AG04449 (cell line): ENCODE data around the gene SHROOM1.
A peak's percentile ranks its signal among the peaks of the same experiment; 100 is the strongest.

Experiments
- CTCF ChIA-PET: fragments of 350-600 bp; formaldehyde crosslinking; extraction: SDS; loops from one replicate; lab custom pipeline; 2021; ENCODE audit warnings: antibody characterized with exemption; lab: Yijun Ruan, JAX
- POLR2A ChIA-PET: fragments of 400-600, 350-600 bp; formaldehyde crosslinking; extraction: SDS; loops from one replicate; lab custom pipeline; 2020; ENCODE audit warnings: antibody characterized with exemption, inconsistent platforms; lab: Yijun Ruan, JAX
- DNase-seq: peaks from one replicate; pipeline ENCODE4 v3.0.0-alpha.2; 2010; ENCODE audit warnings: low read depth, low spot score
- H3K4me3 ChIP-seq: 2 replicates; pipeline ENCODE4 v1.5.1; 2011; ENCODE audit warnings: low read depth, mild to moderate bottlenecking, control low read depth, low read length
- CTCF ChIP-seq: IDR thresholded peaks from one replicate; pipeline ENCODE4 v1.5.1; 2011; ENCODE audit warnings: mild to moderate bottlenecking, moderate library complexity, low read length, control low read depth, inconsistent platforms; ENCODE audit not compliant: insufficient read depth; ENCODE audit errors: missing control alignments

Gene SHROOM1

GRCh38 chr5:132777209-132778069 lies 53.0 kb downstream of the SHROOM1 start, which contains the start of gene SEPTIN8:
Gene SEPTIN8, minus strand, starts transcription at chr5:132777239. Its CDS starts 102 bp downstream, at chr5:132777137.
- no peak for TF ChIP-seq CTCF
- H3K4me3 ChIP-seq = peak within 1 kb of the TSS; percentile 72
- ChIA-PET CTCF (interaction anchor here (0.7 to 2.3 kb wide), 5 partner anchors 8 to 391 kb away, joined by 4 to 20 read pairs (median 5); no protein-coding TSS in a partner anchor), POLR2A (no interaction called here)
- no peak for DNase-seq

DNA sequence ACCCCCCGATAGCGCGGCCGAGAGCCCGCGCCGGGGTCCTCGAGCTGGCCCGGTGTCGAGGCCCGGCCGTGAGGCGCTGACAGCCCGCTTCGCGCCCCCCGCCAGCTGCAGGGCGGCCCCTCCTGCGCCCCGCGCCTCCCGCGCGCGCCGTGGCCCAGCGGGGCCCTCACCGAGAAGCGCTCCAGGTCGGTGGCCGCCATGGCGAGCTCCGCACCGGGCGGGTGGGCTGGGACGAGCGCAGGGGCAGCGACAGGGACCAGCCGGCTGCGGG lies 53.6 kb downstream of the SHROOM1 start:
- no peak for TF ChIP-seq CTCF
- no peak for DNase-seq
- ChIA-PET POLR2A (no interaction called here), CTCF (interaction anchor here (0.6 to 2.3 kb wide), 3 partner anchors 9 to 392 kb away, joined by 3 to 6 read pairs (median 3); partner anchors contain the start of gene SHROOM1)
- H3K4me3 ChIP-seq = peak overlapping the region; percentile 72

DNA sequence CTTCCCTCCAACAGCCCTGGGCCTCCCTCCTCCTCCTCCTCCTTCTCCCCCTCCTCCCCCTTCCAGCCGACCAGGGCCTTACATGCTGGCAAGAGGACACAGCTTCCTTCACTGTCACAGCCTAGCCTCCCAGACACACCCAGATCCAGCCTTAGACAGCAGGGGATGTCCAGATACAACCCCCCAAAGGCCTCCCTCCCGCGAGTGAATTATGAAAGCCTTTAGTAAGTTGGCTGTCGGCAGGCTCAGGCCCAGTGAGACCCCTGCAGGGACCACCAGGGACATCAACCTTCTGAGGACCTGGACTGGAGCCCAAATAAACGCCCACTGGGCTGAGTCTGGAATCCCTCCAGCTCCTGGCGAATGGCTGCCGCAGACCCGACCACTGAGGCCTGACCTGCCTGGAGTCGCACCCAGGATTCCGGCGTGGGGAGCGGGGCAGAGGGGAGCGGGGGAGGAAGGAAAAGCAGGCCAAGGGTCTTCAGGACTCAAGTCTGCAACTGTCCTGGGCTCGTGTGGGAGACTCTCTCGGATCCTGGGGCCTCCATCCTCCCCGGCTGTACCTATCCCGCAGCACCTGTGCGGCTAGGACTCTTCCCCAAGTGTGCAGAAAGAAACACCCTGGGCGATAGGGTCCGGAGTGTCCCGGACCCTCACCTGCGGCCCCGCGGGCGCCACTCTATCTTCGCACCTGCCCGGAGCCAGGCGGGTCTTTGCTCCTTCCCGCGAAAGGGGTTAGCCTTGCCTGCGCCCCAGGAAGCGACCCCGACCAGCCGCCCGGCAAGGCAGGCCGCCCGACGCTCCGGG lies 54.1 kb downstream of the SHROOM1 start:
- ChIA-PET POLR2A (interaction anchor here (0.6 kb wide), 1 partner anchor 29 kb away, joined by 3 read pairs; the partner anchor contains the start of gene CCNI2), CTCF (interaction anchor here (0.6 to 2.3 kb wide), 6 partner anchors 10 to 392 kb away, joined by 3 to 9 read pairs (median 4); partner anchors contain the start of gene SHROOM1)
- DNase-seq = no peak
- peak overlapping the region; percentile 72 for H3K4me3 ChIP-seq
- TF ChIP-seq CTCF = no peak

DNA sequence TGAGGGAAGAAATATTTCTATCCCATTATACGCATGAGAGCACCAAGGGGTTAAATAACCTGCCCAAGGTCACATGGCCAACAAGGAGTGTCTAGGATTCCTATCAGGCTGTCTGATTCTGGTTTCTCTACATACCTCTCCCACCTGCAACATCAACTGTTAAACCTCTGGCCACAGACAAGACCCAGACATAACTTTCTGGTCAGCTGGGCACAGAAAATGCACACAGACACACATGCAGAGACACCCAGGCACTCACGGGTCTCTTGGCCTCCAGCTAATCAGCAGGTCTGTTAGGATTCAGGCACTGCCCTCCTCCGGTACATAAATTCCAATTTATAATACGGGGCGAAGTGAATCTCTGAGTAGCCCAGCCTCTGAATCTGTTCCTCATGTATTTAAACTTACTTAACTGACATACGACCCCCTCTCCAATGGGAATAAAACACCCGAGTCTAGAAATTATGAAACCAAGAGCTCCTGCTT lies 54.9 kb downstream of the SHROOM1 start:
- CTCF ChIA-PET = interaction anchor here (1.0 to 2.3 kb wide), 5 partner anchors 10 to 45 kb away, joined by 3 to 9 read pairs (median 4); no protein-coding TSS in a partner anchor
- DNase-seq = no peak
- no peak for TF ChIP-seq CTCF
- peak overlapping the region; percentile 21 for H3K4me3 ChIP-seq
- POLR2A ChIA-PET = interaction anchor here (0.6 kb wide), 1 partner anchor 28 kb away, joined by 3 read pairs; the partner anchor contains the start of gene CCNI2

DNA sequence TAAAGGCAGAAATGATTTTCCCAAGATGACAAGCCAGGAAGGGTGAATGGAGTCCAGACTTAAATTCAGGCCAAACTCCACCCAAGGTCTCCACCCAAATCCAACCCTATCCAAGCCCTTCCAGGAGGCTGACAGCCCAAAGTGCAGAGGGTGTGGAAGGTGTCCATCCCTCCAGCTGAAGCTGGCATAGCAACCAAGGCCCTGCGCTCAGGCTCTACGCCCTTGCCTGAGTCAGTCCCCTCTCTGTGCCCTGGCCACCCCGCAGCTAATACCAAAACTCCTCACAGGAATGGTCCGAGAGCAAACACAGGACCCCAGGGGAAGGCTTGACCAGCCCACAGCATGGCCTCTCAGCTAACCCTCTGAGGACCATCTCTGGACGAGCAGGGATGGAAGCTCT lies 55.6 kb downstream of the SHROOM1 start:
- POLR2A ChIA-PET = no interaction called here
- CTCF ChIA-PET = interaction anchor here (1.2 to 2.3 kb wide), 4 partner anchors 11 to 46 kb away, joined by 3 to 9 read pairs (median 5); no protein-coding TSS in a partner anchor
- no peak for DNase-seq
- TF ChIP-seq CTCF = no peak
- H3K4me3 ChIP-seq = no peak overlapping the region
